Measurements from ENCODE around the gene NECTIN2.
"Not testable (repeated sequence)": the region's sequence is repeated elsewhere in the genome, so short reads cannot be mapped to it uniquely, and the experiment has no call there.

The NECTIN2 gene

GRCh38 chr19:44851427-44851826, 5.3 kb downstream of the NECTIN2 start:
- no peak for DNase-seq (ENCODE audit: low read depth)

- DNase-seq (ENCODE audit: low read depth): no peak
Observed at GRCh38 chr19:44855606-44856005, 9.5 kb downstream of the NECTIN2 start.

- DNase-seq (ENCODE audit: low read depth): no peak
Observed at GRCh38 chr19:44856421-44857083, 10.5 kb downstream of the NECTIN2 start.

- no peak for DNase-seq (ENCODE audit: low read depth)
Observed at GRCh38 chr19:44857837-44858236, 11.7 kb downstream of the NECTIN2 start.

- DNase-seq (ENCODE audit: low read depth): not testable (repeated sequence)
Observed at GRCh38 chr19:44861576-44861975, 15.5 kb downstream of the NECTIN2 start.

GRCh38 chr19:44863990-44864389, 17.9 kb downstream of the NECTIN2 start:
- no peak for DNase-seq (ENCODE audit: low read depth)

- no peak for DNase-seq (ENCODE audit: low read depth)
Observed at GRCh38 chr19:44865196-44865767, 19.2 kb downstream of the NECTIN2 start.

- no peak for DNase-seq (ENCODE audit: low read depth)
Observed at GRCh38 chr19:44866664-44867063, 20.6 kb downstream of the NECTIN2 start.

- no peak for DNase-seq (ENCODE audit: low read depth)
Observed at GRCh38 chr19:44867578-44867977, 21.5 kb downstream of the NECTIN2 start.

- no peak for DNase-seq (ENCODE audit: low read depth)
Observed at GRCh38 chr19:44869733-44870470, 23.8 kb downstream of the NECTIN2 start.

- DNase-seq (ENCODE audit: low read depth): no peak
Observed at GRCh38 chr19:44871809-44872208, 25.7 kb downstream of the NECTIN2 start.

- no peak for DNase-seq (ENCODE audit: low read depth)
Observed at GRCh38 chr19:44872661-44873060, 26.6 kb downstream of the NECTIN2 start.

GRCh38 chr19:44874317-44874716, 28.2 kb downstream of the NECTIN2 start:
- no peak for DNase-seq (ENCODE audit: low read depth)

GRCh38 chr19:44875666-44876451, 29.8 kb downstream of the NECTIN2 start:
- no peak for DNase-seq (ENCODE audit: low read depth)

GRCh38 chr19:44876930-44877535, 30.9 kb downstream of the NECTIN2 start:
- DNase-seq (ENCODE audit: low read depth): no peak

- no peak for DNase-seq (ENCODE audit: low read depth)
Observed at GRCh38 chr19:44878120-44878865, 32.2 kb downstream of the NECTIN2 start.

GRCh38 chr19:44879309-44880065, 33.4 kb downstream of the NECTIN2 start:
- DNase-seq (ENCODE audit: low read depth): no peak

- no peak for DNase-seq (ENCODE audit: low read depth)
Observed at GRCh38 chr19:44882063-44882462, 36.0 kb downstream of the NECTIN2 start.

GRCh38 chr19:44882619-44883397, 36.7 kb downstream of the NECTIN2 start:
- DNase-seq (ENCODE audit: low read depth): not testable (repeated sequence)

GRCh38 chr19:44883922-44884321, 37.8 kb downstream of the NECTIN2 start:
- no peak for DNase-seq (ENCODE audit: low read depth)

Data from activated T-cell treated with anti-CD3 and anti-CD28 coated beads for 24 hours (primary cell).